Right ventricle myocardium inferior (tissue), 1 donor: Measurements from ENCODE around the gene EDNRB. TPM values are rescaled to one million over a fixed set of nuclear protein-coding genes. Genes with fewer than 3 reads are reported as not detected.
A peak's percentile ranks its signal among the peaks of the same experiment; 100 is the strongest.
"Not testable (repeated sequence)": the region's sequence is repeated elsewhere in the genome, so short reads cannot be mapped to it uniquely, and the experiment has no call there.

ENCODE experiments used
- ATAC-seq: fragments of 200-7000 bp; cut with Tn5 transposase; one replicate; pipeline ENCODE4 v1.9.1; 2020; ENCODE audit warnings: mild to moderate bottlenecking, moderate library complexity
- DNase-seq: peaks from one replicate; pipeline ENCODE4 v3.0.0; 2021; ENCODE audit errors: missing footprints
- intact Hi-C: fragments of 100-400 bp; cut with DNase I; formaldehyde crosslinking; loops from one replicate; pipeline ENCODE4 v1.11.0; 2022
- long read RNA-seq: library from polyadenylated mRNA; unstranded; transcript quantifications from one replicate; pipeline ENCODE4 v2.0.0, GENCODE V29; 2021
- total RNA-seq: library from RNA; stranded (reverse); fragmentation: NEBNext Ultra II Directional; extraction: Animal tissue kit (Norgen Biotek cat#: 25700); gene quantifications from one replicate; pipeline ENCODE4 v1.2.1, GENCODE V29; 2021
- donor health status: DM: no; HTN: yes; CAD: no; lungs with severe emphysema.

The EDNRB gene
- 20.2 TPM for total RNA-seq
- long read RNA-seq, full-length matches to known transcripts = 21 of 24 reads
- long read RNA-seq, partial matches to known transcripts = 3 of 24 reads
- long read RNA-seq, other reads (novel, unspliced or antisense) = 0 of 24 reads

DNA sequence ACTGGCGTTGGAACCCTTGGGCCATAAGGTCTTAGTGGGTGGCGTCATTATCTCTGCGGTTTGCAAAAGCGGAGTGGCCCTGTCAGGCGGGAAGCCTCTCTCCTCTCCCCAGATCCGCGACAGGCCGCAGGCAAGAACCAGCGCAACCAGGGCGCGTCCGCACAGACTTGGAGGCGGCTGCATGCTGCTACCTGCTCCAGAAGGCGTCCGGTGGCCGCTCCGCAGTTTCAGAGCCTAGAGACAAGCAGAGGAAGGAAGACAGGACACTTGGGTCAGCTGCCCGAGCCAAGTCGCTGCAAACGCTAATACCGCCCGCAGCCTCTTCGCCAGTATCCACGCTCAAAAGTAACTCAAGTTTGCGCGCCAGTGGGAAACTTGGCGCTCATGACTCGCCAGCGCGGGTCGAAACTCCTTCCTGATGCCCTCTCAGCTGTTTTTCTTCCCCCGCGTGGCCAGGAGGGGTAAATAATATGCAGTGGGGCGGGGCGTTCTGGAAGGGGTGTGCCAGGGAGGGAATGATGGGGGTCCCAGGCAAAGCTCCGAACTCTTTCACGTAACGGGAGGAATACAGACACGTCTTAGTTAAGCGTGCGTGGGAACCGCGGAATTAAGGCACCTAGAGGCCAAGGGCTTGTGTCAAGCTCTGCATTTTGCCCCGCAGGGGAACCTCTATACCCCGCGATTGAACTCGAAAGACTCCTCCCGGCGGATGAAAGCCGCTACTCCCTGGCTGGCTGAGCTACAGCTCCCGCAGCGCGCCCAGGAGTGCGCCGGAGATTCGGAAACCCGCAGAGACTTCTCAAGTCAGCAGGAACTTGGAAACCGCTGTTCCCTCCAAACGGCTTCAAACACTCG, at the start of gene EDNRB:
TSS of gene EDNRB (minus strand) at position 441 of the 855 bp plus-strand sequence. CDS start at position 183, 258 bp downstream.
- ATAC-seq (peak; percentile 72), DNase-seq (peak; percentile 81)
- intact Hi-C loops = loop anchor here (2.0 to 10.0 kb wide), 4 partner anchors 70 to 186 kb away; no protein-coding TSS in a partner anchor

DNA sequence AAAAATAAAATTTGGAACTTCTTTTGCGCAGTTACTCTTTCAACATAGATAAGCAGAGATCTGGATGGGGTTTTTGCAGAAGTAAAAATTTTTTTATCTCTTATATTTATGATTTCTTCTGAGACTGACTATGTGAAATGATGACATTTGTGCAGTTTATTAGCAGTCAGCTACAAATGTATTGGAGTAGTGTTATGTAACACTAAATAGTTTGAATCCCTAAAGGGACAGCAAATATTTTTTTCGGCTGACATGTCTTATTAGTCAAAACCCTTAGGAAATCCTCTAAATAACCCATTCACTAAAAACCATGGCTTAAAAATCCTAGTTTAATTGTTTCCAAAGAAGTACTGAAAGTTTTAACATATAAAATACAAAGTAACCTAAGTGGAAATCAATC, 48.0 kb upstream of the EDNRB start:
- ATAC-seq = peak; percentile 79
- intact Hi-C loops = no loop called here
- DNase-seq = no peak

DNA sequence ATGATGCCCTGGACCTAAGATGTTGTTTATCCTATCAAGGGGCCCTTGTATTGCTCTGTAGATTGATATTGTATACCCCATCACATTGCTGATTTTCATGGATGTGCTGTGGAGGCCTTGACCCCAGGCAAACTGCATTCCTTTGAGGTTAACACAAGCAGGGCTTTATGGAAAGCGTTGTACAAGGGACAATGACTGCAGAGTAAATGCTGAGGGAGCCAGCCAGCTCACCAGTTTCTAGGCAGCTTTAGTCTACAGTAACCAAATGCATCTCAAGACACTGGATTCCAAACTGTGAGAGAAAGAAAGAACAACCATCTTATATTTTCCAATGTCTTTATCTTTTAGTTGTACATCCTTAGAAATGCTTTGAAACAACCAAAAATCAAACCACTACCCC, 34.1 kb upstream of the EDNRB start:
- no peak for ATAC-seq
- intact Hi-C loops = no loop called here
- DNase-seq = no peak

DNA sequence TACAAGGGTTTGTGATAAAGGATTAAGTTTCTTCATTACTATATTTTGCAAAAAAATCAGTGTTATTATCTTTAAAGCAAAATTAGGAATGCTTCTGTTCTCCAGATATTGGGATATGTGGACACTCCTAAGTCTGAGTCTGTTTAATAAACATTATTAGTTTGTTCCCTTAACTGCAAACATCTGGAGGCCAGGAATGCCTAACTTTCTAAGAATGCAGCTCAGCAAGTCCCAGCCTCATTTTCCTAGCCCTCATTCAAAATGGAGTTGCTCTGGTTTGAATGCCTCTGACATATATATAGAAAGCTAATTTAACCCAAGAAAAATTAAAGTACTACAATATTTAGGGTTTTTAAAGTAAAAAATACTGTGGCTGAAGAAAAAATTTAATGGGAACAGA, 33.6 kb upstream of the EDNRB start:
- DNase-seq (no peak), ATAC-seq (no peak)
- intact Hi-C loops = no loop called here

DNA sequence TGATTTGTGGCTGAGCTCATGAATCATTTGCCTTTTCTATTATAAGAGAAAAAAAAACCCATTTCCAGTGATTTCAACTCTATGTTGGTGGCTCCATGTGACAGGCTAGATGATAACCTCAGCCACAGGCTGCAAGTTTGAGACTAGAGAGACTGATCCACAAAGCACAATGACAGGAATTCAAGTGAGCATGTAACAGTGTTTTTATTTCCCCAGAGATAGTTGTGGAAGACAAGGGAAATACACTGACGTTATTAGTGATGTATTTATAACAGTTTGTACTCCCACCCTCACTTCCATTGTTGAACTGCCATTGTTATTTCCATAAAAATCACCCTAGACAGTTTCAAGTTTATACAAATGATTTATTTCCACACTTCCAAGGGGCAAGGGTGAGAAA, 27.9 kb upstream of the EDNRB start:
- ATAC-seq = no peak
- intact Hi-C loops = no loop called here
- no peak for DNase-seq

DNA sequence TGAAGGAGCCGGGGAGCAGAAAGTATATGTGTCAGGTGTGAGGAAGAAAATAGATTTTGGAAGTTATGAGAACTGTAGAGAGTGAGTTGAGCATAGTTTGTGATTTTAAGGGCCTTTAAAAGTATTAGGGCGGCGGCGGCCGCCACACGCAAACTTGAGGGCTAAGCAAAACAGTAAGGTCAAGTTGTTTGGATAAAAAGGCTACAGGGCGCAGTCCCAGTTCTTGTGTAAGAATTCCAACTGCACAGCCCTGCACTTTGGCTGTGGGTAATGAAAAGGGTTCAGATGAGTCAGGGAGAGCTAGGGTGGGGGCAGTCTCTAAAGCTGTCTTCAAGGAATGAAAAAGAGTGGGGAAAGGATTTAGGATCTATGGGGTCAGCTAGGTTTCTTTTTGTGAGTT, 16.4 kb upstream of the EDNRB start:
- DNase-seq, intact Hi-C loops, ATAC-seq: not testable (repeated sequence)

DNA sequence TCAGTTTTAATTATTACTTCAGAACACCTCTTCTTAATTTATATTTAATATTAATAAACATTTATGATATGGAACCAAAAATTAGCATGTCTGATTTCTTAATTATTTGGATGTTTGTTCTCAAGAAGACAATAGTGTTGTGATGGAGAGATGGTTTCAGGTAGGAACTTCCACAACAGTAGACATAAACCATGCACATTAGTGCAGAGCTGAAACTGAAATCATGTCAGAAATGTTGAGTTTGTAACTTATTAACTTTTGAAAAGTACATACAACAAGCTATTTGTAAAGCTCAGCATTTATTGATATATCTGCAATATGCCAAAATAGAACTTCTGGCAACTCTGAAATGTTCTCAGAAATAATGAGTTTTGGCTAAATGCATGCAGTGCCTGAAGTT, 11.8 kb upstream of the EDNRB start:
- ATAC-seq (no peak), DNase-seq (no peak)
- intact Hi-C loops = no loop called here

DNA sequence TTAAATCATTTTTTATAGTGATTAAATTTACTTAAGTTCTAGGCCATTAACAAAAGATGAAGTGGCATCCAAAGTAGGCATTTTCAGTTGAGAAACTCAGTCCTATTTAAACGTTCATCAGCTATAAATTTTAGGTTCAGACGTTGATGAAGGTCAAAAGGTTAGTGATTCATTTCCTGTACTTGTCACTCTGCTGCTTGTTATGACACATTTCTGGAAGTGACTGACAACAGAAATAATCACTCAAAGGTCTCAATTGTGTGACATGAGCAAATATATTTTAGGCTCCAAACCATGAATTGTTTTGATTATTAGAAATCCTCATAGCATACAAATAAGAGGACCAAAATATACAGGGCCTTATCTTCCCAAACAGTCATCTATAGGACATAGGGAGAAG, 10.3 kb upstream of the EDNRB start:
- intact Hi-C loops = no loop called here
- DNase-seq (no peak), ATAC-seq (no peak)

DNA sequence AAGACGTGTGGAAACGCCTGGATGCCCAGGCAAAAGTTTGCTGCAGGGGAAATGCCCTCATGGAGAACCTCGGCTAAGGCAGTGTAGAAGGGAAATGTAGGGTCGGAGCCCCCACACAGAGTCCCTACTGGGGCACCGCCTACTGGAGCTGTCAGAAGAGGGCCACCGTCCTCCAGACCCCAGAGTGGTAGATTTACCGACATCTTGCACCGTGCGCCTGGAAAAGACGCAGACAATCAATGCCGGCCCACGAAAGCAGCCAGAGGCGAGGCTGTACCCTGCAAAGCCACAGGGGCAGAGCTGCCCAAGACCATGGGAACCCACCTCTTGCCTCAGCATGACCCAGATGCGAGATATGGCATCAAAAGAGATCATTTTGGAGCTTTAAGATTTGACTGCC, 7.0 kb upstream of the EDNRB start:
- intact Hi-C loops = no loop called here

DNA sequence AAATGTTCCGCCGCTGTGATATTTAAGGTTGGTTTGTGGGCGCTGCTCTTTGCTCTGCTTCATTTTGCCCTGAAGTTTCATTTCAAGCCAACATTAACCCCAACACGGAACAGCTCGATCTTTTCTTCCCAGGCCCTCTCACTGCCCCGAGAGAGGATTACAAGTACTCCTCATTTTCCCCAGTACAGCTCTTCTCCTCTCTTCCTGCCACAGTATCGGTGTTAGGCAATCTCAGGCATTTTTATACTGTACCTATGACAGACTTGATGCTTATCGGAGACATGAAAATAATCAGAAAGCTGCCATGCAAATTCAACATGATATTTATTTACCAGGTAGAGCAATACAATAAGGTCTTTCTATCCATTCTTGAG, 1.3 kb upstream of the EDNRB start:
- no peak for DNase-seq
- intact Hi-C loops = loop anchor here (2.0 to 10.0 kb wide), 4 partner anchors 69 to 185 kb away; no protein-coding TSS in a partner anchor
- ATAC-seq = peak; percentile 55

More for the DNA sequence above, 7.0 kb upstream of the EDNRB start:
- ATAC-seq = no peak
- DNase-seq = no peak

DNA sequence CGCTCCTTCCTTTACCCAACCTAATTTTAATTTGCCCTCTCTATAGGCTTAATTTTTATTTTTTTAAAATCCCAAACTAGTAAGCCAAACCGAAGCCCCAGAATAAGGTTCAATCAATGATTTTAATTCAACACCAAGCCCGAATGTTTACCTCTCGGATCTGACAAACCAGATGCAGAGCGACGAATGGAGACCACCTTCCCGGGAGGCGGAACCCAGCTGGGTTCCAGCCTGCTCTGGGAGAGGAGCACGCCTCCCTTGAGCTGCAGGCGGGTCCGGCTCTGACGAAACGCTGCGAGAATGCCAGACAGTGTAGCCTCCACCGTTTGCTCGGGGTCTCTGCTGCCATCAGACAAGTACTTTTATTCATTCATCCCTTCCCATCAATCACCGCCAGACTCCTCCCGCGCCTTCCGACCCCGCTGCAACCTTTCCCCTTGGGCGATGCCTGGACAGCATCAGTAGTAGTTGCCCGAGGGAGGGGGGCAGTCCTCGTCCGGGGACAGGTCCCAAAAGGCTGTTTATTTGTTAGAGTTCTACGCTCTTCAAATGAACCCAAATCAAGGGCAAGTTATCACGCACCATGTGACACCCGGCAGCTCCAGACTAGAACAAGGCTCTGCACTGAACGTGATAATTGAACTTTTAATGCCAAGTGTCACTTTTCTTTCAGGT, 752 bp upstream of the EDNRB start:
- intact Hi-C loops = loop anchor here (2.0 to 10.0 kb wide), 4 partner anchors 69 to 185 kb away; no protein-coding TSS in a partner anchor
- ATAC-seq (peak; percentile 88), DNase-seq (peak; percentile 76)

DNA sequence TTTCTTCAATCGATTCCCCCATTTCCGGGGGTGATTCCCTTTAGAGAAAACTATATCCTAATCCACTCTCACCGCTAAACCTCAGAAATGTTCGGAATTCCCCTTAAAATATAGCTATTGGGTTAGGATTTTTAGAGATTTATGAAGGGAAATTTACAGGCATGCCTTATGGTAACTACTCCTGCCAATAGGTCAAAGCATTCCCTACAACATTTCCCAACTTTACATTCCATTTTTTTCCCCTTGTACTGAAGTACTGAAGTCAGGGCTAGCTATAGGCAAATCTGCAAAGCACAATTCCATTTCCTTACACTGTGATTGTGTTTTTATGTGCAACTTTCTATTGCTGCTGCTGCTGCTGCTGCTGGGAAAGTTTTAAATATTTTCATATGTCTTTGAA, 2.1 kb downstream of the EDNRB start:
- DNase-seq = no peak
- intact Hi-C loops = loop anchor here (10.0 kb wide), 3 partner anchors 82 to 188 kb away; no protein-coding TSS in a partner anchor
- ATAC-seq = no peak

DNA sequence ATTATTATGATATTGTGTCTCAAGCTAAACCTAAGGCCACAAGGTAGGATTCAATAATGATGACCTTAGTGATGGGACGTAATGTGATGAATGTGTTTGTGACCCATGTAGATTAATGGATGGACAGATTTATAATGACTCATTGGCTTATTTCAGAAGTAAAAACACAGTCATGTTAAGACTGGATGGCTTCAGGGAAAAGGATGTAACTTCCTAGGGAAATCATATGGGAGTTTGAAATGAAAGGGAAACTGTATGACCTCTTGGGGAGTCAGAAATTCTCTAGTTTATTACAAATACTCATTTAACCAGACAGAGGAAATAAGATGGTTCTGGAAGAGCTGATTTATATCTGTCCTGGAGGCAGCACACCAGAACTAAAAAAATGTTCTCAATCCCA, 2.9 kb downstream of the EDNRB start:
- intact Hi-C loops = loop anchor here (10.0 kb wide), 3 partner anchors 81 to 189 kb away; no protein-coding TSS in a partner anchor
- ATAC-seq (no peak), DNase-seq (no peak)

DNA sequence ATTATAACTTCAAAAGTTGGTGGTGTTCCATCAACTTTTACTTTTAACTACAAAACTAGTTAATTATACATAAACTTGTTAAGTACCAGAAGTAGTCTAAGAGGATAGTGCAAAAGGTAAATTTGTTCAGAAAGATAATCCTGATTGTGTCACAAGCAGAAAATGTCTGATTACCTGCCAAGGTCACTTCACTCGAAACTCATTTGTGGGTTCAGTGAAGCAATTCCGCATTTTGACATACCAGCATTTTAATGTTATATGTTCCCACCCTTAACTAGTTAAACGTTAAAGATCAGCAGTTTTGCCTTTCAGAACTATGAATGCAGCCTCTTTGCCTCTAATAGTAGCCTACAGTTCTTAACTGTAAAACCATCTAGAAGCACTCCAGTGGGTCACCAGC, 5.6 kb downstream of the EDNRB start:
- DNase-seq = no peak
- intact Hi-C loops = loop anchor here (10.0 kb wide), 3 partner anchors 78 to 192 kb away; no protein-coding TSS in a partner anchor
- ATAC-seq = no peak

DNA sequence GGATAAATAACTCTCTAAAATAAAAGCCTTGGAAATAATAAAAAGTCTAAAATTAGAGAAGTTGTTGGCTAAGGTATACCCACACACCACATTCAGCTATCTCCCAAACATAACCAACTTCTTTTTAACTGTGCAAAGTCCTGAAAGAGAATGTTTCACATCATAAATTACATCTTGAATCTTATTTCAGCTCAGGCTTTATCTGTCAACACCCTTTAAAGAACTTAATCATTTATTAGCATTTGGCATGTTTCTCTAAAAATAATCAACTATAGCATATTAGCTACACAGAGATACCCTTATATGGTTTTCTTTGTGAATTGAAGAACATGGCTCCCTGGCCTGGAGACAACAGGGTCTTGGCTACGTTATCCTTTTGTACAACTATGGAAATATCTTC, 6.9 kb downstream of the EDNRB start:
- intact Hi-C loops = loop anchor here (10.0 kb wide), 3 partner anchors 77 to 193 kb away; no protein-coding TSS in a partner anchor
- ATAC-seq = no peak
- DNase-seq = no peak

DNA sequence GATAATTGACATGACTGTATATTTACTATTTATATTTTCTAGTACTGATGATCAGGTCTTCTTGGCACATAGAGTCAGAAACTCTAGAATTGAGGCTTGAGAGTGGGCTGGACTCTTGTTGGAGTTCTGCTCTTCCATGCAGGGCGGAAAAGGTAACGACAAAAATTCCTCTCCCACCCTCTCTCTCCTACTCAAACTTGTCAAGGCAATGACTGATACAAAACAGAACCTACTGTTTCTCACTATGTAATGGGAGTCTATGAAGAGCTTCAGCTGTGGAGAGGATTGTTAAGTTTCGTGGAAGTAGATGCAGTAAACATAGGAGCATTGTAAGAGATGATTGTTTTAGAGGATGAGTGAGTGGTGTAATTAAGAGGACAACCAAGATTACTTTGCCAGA, 8.8 kb downstream of the EDNRB start:
- intact Hi-C loops = loop anchor here (10.0 kb wide), 3 partner anchors 75 to 195 kb away; no protein-coding TSS in a partner anchor
- DNase-seq (no peak), ATAC-seq (no peak)

DNA sequence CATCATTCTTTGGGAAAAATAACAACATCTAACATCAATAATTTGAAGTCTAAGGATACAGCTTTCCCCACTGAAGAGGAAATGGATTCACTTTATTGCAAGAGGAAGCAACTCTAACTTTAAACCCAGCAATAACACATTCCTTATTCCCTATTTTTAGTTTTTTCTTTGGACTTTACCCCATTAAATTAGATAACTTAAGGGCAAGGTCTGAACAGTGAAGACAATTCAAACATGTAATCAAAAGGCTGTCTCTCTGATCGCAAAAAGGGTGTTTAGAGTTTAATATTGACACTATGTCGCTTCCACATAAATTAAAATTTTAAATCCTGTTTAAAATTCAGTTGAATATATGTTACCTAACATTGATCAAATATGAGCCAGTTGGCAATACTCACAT, 10.1 kb downstream of the EDNRB start:
- intact Hi-C loops = no loop called here
- DNase-seq = no peak
- no peak for ATAC-seq

DNA sequence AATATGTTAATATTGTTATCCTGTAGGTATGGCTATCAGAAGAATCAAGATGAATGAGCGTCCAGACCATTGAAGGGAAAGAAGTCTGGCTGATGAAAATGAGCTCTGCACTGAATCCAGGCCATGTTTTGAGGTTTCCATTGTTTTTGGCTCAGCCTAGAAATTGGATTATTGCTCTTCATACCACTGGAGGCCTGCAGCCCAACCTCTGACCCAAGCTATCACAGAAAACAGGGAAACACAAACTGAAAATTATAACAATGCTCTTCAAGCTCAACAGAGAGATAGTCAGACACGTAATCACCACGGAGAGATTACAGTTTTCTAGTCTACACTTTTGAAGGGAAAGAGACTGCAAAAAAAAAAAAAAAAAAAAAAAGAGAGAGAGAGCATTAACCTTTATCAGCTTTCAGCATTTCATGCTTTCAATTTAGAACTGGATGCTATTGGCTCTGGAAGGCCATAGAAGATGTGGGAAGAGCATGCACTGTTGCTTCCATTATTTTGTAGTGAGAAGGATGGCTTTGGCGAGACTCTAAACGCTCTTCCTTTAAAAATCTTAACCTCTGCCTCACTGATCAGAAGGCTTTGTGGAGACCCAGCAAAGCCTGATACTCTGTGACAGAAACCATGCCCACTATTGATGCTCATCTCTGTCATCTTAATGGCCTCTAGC, 10.8 kb downstream of the EDNRB start:
- no peak for DNase-seq

DNA sequence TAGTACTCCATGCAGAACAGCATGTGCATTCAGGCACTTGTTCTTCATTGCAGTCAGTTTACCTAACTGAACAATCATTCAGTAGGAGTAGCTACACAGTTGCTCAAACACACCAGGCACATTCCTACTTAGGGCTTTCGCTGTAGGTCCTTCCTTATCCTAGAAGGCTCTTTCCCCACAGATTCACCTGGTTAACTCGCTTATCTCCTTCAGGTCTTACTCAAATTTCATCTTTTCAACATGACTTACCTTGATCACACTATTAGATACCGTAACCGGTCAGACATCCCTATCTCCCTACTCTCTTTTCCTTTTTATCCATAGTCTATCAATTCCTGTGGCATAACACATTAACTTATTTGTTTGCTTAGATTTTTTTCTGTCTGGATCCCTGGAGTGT, 14.6 kb downstream of the EDNRB start:
- ATAC-seq = no peak
- no peak for DNase-seq
- intact Hi-C loops = no loop called here

More for the DNA sequence above, 10.8 kb downstream of the EDNRB start:
- ATAC-seq = peak; percentile 68
- intact Hi-C loops = no loop called here
